OCI-LY3 (cell line): ENCODE measurements around the gene POLQ.
"Not testable (repeated sequence)": the region's sequence is repeated elsewhere in the genome, so short reads cannot be mapped to it uniquely, and the experiment has no call there.

ENCODE experiments used
- H2AFZ ChIP-seq: fragments of 200-600, 300-600 bp; shearing (Covaris generic); 2 replicates; pipeline ENCODE4 v1.6.0; 2014; ENCODE audit warnings: antibody characterized with exemption, low read depth, low read length
- H3K27ac ChIP-seq: fragments of 200-600, 300-600 bp; sonication (generic); 2 replicates; pipeline ENCODE4 v1.5.1; 2014; ENCODE audit warnings: mild to moderate bottlenecking, low read length, moderate library complexity, mixed read lengths
- H3K27me3 ChIP-seq: fragments of 200-600, 300-600 bp; sonication (generic); 2 replicates; pipeline ENCODE4 v1.6.1; 2014; ENCODE audit warnings: low read depth, low read length, mixed read lengths
- H3K36me3 ChIP-seq: fragments of 200-600, 300-600 bp; sonication (generic); replicated peaks from 2 replicates; pipeline ENCODE3; 2014; ENCODE audit warnings: low read depth, low read length, mixed read lengths
- H3K4me1 ChIP-seq: fragments of 300-600, 200-600 bp; sonication (generic); 2 replicates; pipeline ENCODE4 v1.6.1; 2014; ENCODE audit warnings: low read length, mixed read lengths
- H3K4me2 ChIP-seq: fragments of 200-600, 300-600 bp; sonication (generic); 2 replicates; pipeline ENCODE4 v1.6.1; 2014; ENCODE audit warnings: low read length, mixed read lengths
- H3K4me3 ChIP-seq: fragments of 300-600, 200-600 bp; sonication (generic); 2 replicates; pipeline ENCODE4 v1.5.1; 2014; ENCODE audit warnings: antibody characterized with exemption, mild to moderate bottlenecking, low read length, moderate library complexity
- H3K79me2 ChIP-seq: fragments of 300-600, 200-600 bp; shearing (Covaris generic); 2 replicates; pipeline ENCODE4 v1.6.1; 2014; ENCODE audit warnings: mild to moderate bottlenecking, low read length, mixed read lengths
- H3K9ac ChIP-seq: fragments of 300-600, 200-600 bp; shearing (Covaris generic); 2 replicates; pipeline ENCODE4 v1.6.0; 2014; ENCODE audit warnings: mild to moderate bottlenecking, low read length, moderate library complexity
- H3K9me3 ChIP-seq: fragments of 200-600, 300-600 bp; shearing (Covaris generic); 2 replicates; pipeline ENCODE4 v1.6.1; 2014; ENCODE audit warnings: low read length, mixed read lengths; ENCODE audit not compliant: insufficient read depth
- H4K20me1 ChIP-seq: fragments of 200-600, 300-600 bp; sonication (generic); 2 replicates; pipeline ENCODE4 v1.6.1; 2016; ENCODE audit warnings: low read length, mixed read lengths; ENCODE audit not compliant: insufficient read depth
- EZH2phosphoT487 ChIP-seq: fragments of 200-600 bp; shearing (Covaris generic); IDR thresholded peaks from 2 replicates; pipeline ENCODE4 v1.6.1; 2018; ENCODE audit warnings: antibody characterized with exemption, mixed run types, low read depth
- TF ChIP-seq, protein P1 (sequence below): fragments of 200-600, 300-600 bp; sonication (generic); IDR thresholded peaks from 2 replicates; pipeline ENCODE4 v1.5.1; 2014; ENCODE audit warnings: antibody characterized with exemption, low read length, low read depth

Gene POLQ

DNA sequence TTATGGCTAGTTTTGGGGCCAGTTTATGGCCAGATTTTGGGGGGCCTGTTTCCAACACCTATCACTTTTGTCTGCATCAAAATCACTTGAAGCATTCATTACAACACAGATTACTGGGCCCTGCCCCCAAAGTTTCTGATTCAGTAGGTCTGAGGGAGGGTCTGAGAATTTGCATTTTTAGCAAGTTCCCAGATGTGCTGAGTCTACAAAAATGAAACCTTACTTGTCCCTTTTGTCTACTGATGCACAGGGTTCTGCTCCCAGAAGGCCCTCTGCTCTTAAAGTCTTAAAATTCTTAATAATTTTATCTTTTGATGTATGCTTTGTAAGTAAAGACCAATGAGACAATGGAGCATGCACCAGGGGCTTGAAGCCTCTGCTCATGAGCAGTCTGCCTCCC lies 146.0 kb downstream of the POLQ start:
- TF ChIP-seq, protein P1, sequence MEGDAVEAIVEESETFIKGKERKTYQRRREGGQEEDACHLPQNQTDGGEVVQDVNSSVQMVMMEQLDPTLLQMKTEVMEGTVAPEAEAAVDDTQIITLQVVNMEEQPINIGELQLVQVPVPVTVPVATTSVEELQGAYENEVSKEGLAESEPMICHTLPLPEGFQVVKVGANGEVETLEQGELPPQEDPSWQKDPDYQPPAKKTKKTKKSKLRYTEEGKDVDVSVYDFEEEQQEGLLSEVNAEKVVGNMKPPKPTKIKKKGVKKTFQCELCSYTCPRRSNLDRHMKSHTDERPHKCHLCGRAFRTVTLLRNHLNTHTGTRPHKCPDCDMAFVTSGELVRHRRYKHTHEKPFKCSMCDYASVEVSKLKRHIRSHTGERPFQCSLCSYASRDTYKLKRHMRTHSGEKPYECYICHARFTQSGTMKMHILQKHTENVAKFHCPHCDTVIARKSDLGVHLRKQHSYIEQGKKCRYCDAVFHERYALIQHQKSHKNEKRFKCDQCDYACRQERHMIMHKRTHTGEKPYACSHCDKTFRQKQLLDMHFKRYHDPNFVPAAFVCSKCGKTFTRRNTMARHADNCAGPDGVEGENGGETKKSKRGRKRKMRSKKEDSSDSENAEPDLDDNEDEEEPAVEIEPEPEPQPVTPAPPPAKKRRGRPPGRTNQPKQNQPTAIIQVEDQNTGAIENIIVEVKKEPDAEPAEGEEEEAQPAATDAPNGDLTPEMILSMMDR: no peak
- no peak for TF ChIP-seq EZH2phosphoT487
- no peaks in the 10 kb centered on the region for H3K36me3 ChIP-seq
- H3K4me3 ChIP-seq: no peak overlapping the region
- no peaks in the 10 kb centered on the region for H4K20me1 ChIP-seq
- no peaks in the 10 kb centered on the region for H3K4me1 ChIP-seq
- H3K9ac ChIP-seq: no peak overlapping the region
- H3K27ac ChIP-seq: no peak overlapping the region
- no peaks in the 10 kb centered on the region for H3K79me2 ChIP-seq
- H3K9me3 ChIP-seq: no peaks in the 10 kb centered on the region
- H3K27me3 ChIP-seq: no peaks in the 10 kb centered on the region
- H2AFZ ChIP-seq: no peak overlapping the region
- H3K4me2 ChIP-seq: no peak overlapping the region

DNA sequence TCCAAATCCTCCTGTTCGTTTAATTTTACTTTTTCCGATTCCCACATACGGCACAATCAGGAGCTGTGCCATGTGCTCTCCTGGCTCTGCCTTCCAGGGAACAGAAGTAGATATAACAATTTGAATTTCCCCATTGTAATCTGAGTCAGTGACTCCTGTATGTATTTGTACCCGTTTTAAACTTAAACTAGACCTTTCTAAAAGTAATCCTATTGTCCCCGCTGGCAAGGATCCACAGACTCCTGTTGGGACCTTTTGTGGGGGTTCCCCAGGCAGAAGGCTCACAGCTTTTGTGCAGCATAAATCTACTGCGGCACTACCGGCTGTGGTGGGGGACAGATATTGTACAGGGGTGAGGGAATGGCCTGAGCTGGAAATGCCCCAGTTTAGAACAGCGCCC lies 147.7 kb downstream of the POLQ start:
- H3K27me3 ChIP-seq, H3K4me1 ChIP-seq, H3K9ac ChIP-seq, H2AFZ ChIP-seq, H3K9me3 ChIP-seq, H3K4me3 ChIP-seq, H3K79me2 ChIP-seq, H3K36me3 ChIP-seq, H3K4me2 ChIP-seq, H3K27ac ChIP-seq, H4K20me1 ChIP-seq: not testable (repeated sequence)

DNA sequence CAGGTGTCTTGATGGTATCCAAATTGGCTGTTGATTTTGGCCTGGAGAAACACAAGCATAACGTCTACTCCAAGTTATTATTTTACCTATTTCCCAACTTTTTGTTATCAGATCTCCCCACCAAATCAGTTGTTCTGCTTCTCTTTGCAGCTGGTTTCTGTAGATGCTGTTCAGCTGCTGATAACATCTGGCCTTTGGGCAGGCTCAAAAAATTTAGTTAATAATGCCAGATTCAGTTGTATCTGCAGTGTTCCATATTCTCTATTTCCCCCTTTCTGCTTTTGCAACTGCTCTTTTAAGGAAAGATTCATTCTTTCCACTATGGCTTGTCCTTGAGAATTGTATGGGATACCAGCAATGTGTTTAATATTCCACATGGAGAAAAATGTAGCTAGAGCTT lies 149.8 kb downstream of the POLQ start:
- not testable (repeated sequence) for H3K4me1 ChIP-seq, H4K20me1 ChIP-seq, H3K27me3 ChIP-seq, H3K4me3 ChIP-seq, H3K4me2 ChIP-seq, H3K79me2 ChIP-seq, H3K36me3 ChIP-seq, H2AFZ ChIP-seq, H3K9ac ChIP-seq, H3K27ac ChIP-seq, H3K9me3 ChIP-seq

DNA sequence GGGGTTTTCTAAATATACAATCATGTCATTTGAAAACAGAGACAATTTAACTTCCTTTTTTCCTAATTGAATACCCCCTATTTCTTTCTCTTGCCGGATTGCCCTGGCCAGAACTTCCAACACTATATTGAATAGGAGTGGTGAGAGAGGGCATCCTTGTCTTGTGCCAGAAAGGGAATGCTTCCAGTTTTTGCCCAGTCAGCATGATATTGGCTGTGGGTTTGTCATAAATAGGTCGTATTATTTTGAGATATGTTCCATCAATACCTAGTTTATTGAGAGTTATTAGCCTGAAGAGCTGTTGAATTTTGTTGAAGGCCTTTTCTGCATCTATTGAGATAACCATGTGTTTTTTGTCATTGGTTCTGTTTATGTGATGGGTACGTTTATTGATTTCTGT lies 157.5 kb downstream of the POLQ start:
- not testable (repeated sequence) for H3K9ac ChIP-seq, H3K27me3 ChIP-seq, H3K9me3 ChIP-seq, H3K36me3 ChIP-seq, H3K4me1 ChIP-seq, H3K4me2 ChIP-seq, H3K79me2 ChIP-seq, H2AFZ ChIP-seq, H4K20me1 ChIP-seq, H3K27ac ChIP-seq, H3K4me3 ChIP-seq
